ENCODE results near the gene BUB1.
"Not testable (repeated sequence)": the region's sequence is repeated elsewhere in the genome, so short reads cannot be mapped to it uniquely, and the experiment has no call there.

The BUB1 gene

DNA sequence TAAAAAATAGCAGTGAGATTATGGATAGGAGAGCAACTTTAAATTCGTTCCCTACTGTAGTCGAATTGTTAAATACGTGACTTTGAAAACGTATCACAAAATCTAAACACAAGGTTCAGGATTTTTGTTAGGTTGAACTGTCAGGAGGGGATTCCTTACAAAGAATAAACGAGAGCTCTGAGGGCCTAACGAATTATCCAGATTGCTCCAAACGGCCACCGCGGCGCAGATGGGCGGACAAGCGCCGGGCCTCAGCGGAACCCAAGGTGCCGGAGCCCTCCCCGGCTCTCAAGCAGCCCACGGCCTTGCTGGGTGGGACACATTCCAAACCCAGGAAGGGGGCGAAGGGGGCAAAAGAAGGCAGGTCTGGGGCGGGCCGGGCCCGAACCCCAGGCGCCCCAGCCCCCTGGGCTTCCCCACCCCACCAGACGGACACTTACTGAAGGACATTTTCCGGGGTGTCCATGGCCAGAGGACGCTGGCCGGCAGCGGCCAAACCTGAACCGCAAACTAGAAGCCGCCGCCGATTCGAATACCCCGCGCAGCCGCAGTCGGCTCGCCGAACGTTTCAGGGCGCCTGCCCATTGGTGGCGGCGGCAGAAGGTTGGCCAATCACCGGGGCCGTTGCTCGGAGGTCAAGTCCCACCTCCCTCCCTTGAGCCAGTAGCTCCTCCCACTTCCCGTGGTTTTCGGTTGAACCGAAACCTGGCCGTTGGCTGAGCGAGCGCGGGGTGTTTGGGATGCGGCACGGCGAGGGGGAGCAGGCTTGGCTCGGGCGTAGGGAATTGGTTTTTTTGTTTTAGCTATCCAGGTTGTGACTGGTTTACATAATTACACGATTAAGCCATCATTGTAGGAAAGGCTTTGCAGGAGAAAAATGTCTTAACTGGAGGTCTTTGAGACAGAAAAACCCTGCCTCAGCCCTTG lies at the start of gene BUB1:
BUB1 (minus strand) TSS at position 534 of the 927 bp plus-strand sequence; CDS start at position 466, 68 bp downstream.
- DNase-seq, result peak; percentile 79

- DNase-seq, result no peak
These were observed 48.4 kb upstream of the BUB1 start for GRCh38 chr2:110726285-110726684.

DNA sequence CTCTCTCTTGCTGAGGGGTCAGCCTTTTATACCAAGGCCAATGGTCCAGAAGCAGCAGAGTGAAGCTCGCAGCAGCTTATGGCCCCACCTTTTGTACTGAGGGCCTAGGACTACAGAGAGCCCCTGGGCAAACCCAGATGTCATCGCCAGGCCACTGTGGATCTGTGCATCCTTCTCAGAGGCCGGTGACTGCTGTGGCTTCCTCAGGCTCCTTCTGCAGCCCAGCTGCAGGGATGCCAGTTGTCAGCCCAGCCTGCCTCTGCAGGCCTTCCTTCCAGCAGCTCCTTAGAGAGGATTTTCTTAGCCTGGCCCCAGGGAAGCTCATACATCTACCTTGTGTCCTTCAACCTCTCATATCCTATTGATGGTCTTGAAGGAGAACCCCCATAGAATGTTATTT lies 48.0 kb upstream of the BUB1 start:
- no peak for DNase-seq

GRCh38 chr2:110725370-110725769 lies 47.5 kb upstream of the BUB1 start:
- DNase-seq, result no peak

DNA sequence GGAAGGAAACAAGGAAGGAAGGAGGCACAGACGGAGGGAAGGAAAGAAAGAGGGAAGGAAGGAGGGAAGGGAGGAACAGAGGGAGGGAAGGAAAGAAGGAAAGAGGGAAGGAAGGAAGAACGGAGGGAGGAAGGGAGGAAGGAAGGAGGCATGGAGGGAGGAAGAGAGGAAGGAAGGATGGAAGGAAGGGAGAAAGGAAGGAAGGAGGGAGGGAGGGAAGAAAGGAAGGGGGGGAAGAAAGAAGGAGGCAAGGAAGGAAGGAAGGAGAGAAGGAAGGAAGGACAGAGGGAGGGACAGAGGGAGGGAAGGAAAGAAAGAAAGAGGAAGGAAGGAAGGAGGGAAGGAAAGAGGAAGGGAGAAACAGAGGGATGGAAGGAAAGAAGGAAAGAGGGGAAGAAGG lies 47.0 kb upstream of the BUB1 start:
- no peak for DNase-seq

GRCh38 chr2:110720547-110720946 lies 42.7 kb upstream of the BUB1 start:
- DNase-seq, result no peak

DNA sequence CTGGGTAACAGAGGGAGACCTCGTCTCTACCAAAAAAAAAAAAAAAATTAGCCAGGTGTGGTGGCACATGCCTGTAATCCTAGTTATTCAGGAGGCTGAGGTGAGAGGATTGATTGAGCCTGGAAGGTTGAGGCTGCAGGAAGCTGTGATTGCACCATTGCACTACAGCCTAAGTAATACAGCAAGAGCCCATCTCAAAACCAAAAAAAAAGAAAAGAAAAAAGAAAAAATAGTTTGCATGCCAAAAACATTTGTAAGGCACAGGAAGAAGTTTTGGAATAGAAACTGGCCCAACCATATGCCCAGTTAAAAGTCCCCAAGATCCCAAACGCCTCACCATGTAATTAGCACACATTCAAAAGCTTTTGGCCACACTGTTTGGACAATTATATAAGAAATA lies 41.1 kb upstream of the BUB1 start:
- DNase-seq, result no peak

GRCh38 chr2:110718382-110718781 lies 40.5 kb upstream of the BUB1 start:
- no peak for DNase-seq

DNA sequence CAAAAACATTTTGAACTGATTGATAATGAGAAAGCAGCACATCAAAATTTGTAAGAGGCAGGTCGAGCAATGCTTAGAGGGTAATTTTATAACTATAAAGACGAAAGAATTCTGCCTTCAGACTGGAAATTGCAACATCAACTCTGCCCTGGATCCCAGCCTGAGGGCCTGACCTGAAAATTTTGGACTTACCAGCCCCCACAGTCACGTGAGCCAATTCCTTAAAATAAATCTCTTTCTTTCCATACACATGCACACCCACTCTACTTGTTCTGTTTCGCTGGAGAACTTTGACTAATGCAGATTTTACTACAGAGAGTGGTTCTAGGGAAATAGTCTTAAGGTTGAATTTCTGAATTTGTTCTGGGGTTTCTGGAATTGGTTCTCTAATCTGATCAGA lies 39.9 kb upstream of the BUB1 start:
- no peak for DNase-seq

GRCh38 chr2:110716959-110717645 lies 39.2 kb upstream of the BUB1 start:
- no peak for DNase-seq

GRCh38 chr2:110714452-110715224 lies 36.8 kb upstream of the BUB1 start:
- no peak for DNase-seq

DNA sequence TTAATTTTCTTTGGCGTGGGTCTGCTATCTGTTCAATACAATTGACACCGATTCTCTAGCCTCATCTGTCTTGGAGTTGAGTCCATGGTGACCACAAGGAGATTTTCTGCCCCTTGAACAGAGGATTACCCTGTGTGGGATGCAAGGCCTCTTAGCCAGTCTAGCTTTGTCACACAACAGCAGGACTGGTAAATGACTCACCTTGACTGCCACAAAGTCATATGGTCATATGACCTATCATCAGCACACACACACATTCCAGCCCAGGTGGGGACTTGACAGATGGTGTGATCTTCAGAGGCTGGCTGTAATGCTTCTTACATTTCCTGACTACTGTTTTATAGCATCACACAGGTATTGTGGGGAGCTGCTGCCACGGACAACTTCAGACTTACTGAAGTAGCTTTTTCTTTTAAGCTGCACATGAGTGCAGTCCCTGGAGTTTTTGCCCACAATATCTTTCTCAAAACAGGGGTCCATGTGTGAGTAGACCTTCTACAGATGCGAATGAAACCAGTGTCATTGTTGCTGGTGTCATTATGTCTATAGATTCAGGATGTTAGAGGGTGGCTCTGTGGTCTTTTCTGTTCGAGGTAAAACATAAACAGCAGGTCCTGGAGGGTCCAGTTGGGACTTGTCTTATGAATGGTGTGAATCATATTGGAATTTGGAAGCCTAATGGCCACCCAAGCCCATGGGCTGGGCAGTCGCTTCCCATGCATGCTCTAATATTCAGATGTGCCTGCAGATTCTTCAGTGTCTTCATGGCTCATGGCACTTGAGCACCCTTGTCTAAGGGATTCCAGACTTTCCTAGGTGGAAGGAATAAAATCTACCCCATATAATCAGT lies 35.9 kb upstream of the BUB1 start:
- DNase-seq, result no peak

DNA sequence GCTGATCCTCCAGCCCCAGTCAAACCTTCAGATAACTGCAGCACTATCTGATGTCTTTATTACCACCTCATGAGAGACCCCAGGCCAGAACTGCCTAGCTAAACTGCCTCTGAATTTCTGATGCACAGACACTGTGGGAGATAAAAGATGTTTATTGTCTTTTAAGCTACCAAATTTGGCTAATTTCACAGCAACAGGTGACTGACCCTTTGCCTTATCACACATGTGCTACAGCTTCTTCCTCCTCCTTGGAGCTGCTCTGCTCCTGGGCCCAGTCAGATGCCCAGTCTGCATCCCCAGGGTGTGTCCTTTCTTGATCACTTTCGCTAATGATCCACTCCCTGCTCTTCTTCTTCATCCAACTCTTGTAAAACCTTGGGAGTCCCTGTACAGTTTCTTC lies 34.9 kb upstream of the BUB1 start:
- DNase-seq, result no peak

DNA sequence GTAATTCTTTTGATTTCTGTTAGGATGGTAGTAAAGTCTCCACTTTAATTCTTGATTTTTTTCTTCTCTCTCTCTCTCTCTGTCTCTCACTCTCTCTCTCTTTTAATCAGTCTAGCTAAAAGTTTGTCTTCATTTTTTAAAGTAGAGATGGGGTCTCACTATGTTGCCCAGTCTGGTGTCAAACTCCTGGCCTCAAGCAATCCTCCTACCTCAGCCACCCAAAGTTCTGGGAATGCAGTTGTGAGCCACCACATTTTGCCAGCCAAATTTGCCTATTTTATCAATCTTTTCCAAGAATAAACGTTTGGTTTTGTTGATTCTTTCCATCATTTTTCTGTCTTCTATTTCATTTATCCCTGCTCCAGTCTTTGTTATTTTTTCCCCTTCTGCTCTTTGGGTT lies 30.6 kb upstream of the BUB1 start:
- DNase-seq, result no peak

DNA sequence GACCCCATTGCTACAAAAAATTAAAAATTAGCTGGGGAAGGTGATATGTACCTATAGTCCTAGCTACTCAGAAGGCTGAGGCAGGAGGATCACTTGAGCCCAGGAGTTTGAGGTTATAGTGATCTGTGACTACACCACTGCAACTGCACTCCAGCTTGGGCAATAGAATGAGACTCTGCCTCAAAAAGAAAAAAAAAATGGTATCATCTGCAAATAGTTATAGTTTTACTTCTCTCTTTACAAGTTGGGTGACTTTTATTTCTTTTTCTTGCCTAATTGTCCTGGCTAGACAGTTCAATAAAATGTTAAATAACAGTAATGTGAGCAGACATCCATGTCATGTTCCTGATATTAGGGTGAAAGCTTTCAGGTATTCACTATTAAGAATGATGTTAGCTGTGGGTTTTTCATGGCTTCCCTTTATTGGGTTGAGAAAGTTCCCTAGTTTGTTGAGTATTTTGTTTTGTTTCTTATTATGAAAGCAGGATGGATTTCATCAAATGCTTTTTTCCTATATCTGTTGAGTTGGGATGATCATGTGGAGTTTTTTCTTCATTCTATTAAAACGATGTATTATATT lies 29.6 kb upstream of the BUB1 start:
- no peak for DNase-seq

DNA sequence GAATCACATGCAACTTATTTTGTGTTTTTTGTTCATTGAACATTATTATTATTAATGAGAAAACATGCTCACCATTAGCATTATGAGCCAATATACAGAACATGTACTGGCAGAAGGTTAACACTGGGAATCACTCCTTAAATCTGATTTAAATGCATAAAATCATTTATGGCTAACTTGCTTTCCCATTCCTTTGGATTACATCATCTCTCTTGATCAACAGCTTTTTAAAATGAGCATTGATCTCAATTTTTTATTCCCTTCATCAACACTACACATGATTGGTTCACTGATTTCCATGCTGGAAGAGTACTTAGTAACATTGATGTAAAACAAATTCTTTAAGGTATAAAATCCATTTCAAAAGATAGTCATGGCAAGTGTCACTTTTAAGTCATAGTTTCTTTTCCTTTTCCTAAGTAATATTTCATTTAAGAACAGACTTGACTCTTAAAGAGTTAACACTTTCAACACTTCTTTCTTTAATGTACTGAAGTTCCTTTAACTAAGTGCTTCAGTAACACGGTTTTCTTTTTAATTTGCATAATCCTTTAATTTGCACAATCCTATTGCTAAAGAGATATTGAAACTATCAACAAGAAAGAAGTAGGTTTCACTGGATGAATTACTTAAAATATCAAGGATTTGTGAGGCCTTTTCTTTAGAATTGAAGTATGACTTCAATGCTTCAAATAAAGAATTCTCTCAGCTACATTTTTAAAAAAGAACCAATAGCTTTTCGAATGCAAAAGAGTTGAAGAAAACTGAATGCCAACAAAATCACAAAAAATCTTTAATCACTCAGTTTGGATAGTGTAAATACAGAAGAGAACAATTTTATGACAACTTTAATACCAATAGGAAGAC lies 24.9 kb upstream of the BUB1 start:
- no peak for DNase-seq

DNA sequence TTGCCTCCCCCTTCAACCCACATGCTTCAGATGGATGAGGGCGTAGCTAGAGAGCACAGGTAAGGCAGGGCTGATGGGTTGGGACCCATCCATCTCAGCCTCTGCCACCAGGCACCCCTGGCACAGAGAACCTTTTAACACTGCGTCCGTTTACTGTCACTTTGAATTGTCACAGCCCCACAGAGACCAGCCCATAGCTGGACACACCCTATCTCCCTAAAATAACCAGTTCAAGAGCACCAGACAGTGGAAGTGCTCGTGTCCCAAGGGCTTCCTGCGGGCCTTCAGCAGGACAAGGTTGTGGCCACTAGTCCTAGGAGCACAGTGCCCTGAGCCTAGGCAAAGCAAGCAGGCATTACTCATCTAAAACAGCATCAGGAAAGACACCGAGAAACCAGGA lies 20.4 kb upstream of the BUB1 start:
- DNase-seq, result not testable (repeated sequence)

DNA sequence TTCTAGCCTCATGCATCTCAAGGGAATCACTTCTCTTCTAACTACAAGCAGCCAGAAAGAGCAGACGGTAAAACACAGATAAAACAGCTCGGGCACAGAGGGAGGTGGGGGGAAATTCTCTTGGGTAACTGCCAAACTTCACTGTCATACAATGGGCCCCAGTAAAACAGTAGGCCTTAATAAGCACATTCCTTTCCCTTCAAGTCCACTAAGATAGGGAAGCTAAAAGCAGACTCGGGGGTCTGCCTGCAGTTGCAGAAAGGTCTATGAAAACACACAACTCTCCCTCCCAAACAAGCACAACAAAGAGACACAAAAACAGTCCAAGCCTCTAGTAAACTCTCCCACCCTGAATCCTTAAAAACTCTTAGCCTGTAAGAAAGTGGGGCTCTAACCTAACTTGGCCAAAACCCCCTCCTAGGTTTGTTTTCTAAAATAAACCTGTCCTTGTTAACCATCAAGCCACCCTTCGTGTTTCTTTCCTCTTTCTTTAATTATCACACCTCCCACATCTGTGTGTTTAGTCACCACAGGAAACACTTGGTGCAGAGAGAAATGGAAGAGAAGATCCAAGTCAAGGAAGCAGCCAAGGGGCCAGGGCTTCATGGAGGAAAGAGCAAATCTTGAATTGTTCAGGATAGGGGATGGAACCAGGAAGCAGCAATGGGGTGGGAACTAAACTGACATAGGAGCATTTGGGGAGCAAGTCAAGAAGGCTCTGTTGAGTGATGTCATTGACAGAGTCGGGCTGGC lies 17.5 kb upstream of the BUB1 start:
- DNase-seq, result not testable (repeated sequence)

DNA sequence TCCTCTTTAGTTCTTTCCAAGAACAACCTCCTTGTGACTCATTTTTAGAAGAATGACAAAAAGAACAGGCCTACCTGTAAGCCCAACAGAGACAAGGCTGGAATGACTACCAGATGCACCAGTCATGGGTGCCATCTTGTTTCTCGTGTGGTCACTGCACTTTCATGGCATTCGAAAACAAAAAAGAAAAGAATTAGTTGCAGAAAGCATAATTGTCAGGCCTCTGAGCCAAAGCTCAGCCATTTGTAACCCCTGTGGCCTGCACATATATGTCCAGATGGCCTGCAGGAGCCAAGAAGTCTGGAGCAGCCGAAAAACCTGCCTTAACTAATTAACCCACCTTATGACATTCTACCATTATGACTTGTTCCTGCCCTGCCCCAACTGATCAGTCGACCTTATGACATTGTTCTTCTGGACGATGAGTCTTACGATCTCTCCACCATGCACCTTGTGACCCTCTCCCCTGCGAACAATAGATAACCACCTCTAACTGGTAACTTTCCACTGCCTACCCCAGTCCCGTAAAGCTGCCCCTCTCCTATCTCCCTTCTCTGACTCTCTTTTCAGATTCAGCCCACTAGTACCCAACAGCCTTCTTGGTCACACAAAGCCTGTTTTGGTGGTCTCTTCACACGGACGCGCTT lies 13.9 kb upstream of the BUB1 start:
- DNase-seq, result no peak
